Sigmoid colon (tissue), 4 donors: ENCODE results near the gene SYPL1.

Experiments
- EP300 ChIP-seq, 4 donors: sonication (generic); formaldehyde crosslinking; IDR thresholded peaks; one replicate each; pipeline ENCODE4 v1.6.1; 2017; ENCODE audit warnings: antibody characterized with exemption in 4 of 4
- POLR2A ChIP-seq, 2 donors: fragments of 450-650 bp; IDR thresholded peaks; one replicate each; pipeline ENCODE4 v1.6.1; 2016; ENCODE audit warnings: antibody characterized with exemption in 2 of 2, mild to moderate bottlenecking in 2 of 2, moderate library complexity in 2 of 2
- POLR2AphosphoS5 ChIP-seq, 4 donors: sonication (generic); formaldehyde crosslinking; IDR thresholded peaks; one replicate each; pipeline ENCODE4 v1.6.1; 2017; ENCODE audit warnings: antibody characterized with exemption in 4 of 4
- TF ChIP-seq, protein P1 (sequence below), 4 experiments: fragments of 450-650 bp in 3 of 4; fragments of 200-600 bp in 1 of 4; IDR thresholded peaks; one replicate each; pipeline ENCODE4 v1.5.1; 2016 to 2019; ENCODE audit warnings: antibody characterized with exemption in 4 of 4, mild to moderate bottlenecking in 3 of 4, moderate library complexity in 2 of 4

DNA sequence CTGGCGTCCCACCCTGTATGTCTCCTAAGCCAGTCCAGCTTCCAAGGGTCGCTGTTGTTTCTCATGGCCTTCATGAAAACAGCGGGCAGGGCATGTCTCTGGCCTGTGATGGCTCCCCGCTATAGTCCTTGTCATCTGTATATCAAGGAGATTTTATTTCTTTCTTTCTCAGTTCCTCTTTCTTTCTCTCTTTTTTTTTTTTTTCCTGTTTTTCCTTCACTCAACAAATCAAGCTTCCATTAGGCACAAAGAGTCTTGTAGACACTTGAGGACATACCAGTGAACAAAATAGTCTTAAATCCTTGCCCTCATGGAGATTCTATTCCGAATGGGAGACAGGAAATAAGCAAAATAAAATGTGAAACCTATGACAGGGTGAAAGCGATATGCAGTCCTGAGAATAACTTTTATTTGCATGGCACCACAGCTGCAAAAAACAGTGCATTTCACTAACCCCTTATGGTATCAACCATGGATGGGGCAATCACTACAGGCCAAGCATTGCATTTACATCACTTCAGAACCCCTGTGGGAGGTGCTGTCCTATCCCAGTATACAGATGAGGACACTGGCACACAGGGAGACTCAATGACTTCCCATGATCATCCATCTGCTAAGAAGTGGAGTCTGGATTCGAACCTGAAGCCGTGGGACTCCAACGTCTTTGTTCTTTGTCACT, 50.7 kb downstream of the SYPL1 start:
- TF ChIP-seq, protein P1, sequence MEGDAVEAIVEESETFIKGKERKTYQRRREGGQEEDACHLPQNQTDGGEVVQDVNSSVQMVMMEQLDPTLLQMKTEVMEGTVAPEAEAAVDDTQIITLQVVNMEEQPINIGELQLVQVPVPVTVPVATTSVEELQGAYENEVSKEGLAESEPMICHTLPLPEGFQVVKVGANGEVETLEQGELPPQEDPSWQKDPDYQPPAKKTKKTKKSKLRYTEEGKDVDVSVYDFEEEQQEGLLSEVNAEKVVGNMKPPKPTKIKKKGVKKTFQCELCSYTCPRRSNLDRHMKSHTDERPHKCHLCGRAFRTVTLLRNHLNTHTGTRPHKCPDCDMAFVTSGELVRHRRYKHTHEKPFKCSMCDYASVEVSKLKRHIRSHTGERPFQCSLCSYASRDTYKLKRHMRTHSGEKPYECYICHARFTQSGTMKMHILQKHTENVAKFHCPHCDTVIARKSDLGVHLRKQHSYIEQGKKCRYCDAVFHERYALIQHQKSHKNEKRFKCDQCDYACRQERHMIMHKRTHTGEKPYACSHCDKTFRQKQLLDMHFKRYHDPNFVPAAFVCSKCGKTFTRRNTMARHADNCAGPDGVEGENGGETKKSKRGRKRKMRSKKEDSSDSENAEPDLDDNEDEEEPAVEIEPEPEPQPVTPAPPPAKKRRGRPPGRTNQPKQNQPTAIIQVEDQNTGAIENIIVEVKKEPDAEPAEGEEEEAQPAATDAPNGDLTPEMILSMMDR (IDR thresholded peaks at IDR 0.05) = no peak
- TF ChIP-seq POLR2AphosphoS5 (IDR thresholded peaks at IDR 0.05) = no peak
- no peak for TF ChIP-seq POLR2A (IDR thresholded peaks at IDR 0.05)
- no peak for TF ChIP-seq EP300 (IDR thresholded peaks at IDR 0.05)
